Activated effector memory CD4-positive, alpha-beta T cell treated with Interleukin-2 at 50 U/mL for 16 hours (primary cell): ENCODE data around the gene PITPNM1.

ENCODE experiments used
- DNase-seq: peaks from one replicate; pipeline ENCODE4 v3.0.0-alpha.2; 2020

PITPNM1 gene

DNA sequence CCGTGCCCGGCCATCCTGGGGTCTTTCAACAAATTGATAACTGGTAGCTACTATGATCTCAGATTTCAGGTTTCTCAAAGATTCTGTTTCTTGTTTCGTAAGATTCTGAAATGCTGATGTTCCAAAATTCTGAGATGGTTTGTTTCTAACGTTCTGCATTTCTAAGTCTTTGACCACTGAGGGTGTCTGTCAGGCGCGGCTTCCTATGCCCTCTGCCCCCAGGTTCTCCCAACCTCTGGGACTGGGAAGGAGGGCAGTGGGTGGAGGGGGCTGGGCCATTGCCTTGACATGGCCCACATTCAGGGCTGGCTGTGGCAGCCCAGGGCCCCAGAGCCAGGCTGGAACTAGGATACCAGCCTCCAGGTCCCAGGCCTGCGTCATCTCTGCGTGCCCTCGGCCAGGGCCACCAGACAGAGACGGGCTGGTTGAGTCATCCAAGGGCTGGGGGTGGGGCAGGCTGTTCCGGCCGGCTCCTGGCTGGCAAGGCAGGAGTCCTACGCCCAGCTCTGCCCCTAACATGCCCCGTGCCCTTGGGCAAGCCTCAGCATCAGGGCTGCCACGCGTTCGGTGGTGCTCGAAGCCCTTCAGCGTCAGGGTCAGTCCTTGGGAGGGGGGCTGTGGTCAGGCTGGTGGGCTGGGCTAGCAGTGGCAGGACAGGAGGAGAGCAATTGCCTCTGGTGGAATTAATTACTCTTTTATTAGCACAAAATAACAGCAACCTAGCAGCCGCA, 41.3 kb downstream of the PITPNM1 start:
- no peak for DNase-seq

DNA sequence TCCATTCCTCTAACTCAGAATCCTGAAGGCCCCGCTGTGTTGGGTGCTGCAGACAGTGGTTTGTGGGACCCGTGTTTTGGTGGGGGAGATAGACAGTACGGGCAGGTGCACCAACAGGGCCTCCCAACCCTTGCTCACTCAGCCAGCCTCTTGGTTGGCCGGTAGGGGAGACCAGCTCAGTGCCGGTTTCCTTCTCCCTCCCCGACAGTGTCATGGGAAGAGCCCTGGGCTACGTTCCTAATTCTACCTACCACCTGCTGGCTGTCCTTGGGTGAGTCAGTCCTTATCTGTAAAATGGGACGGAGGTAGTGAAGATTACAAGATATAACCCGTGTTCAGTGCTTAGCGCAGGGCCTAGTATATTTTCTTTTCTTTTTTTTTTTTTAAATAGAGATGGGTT, 42.0 kb downstream of the PITPNM1 start:
- no peak for DNase-seq

DNA sequence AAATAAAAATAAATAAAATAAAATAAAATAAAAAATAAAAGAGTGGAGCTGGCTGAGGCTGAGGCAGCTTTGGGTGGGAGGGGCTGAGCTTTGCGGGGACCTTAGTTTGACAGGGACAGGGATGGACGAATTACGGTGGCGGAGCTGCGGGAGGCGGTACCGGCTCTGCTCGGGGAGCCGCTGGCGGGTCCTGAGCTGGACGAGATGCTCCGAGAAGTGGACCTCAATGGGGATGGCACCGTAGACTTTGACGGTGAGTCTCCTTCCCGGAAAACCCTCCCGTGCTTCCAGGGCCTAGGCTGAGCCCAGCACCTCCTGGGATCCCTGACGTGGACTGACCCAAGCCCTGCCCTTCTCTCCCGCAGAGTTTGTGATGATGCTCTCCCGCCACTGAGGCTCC, 46.9 kb downstream of the PITPNM1 start:
- DNase-seq = no peak

DNA sequence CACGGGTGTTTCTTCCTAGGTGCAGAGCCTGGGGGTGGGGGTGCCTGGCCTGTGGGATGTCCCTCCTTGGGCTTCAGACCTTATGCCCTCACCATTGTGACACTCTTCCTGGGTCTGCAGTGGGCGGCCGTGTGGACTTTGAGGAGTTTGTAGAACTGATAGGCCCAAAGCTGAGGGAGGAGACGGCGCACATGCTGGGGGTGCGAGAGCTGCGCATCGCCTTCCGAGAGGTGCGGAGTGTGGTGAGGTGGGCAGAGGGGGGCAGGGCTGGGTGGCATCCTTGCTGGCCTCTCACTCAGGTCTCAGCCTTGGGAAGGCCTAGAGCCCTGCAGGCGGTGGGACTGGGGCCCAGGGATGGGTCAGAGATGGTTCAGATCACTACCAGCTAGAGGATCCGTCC, 47.7 kb downstream of the PITPNM1 start:
- DNase-seq = no peak

DNA sequence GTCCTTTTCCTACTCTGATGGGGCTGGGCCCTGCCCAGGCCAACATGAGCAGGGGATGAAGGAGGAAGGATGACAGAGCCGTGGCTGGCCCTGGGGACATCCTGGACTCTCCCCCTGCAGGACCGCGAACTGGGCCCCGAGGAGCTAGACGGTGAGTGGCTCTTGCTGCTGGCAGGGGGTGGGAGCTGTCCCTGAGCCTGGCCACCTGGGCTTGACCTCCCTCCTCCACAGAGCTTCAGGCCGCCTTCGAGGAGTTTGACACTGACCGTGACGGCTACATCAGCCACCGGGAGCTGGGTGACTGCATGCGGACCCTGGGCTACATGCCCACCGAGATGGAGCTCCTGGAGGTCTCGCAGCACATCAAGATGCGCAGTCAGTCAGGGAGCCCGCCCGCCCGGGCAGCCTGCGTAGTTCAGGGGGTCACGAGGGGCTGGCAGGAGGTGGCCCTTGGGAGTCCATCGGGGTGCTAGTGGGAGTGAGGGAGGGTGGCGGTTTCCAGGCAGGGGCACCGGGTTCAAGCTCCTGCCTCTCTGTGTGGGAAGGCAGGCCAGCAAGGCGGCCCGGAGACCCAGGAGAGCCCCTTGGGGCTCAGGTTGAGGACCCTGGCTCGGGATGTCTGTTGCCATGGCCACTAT, 49.0 kb downstream of the PITPNM1 start:
- no peak for DNase-seq

DNA sequence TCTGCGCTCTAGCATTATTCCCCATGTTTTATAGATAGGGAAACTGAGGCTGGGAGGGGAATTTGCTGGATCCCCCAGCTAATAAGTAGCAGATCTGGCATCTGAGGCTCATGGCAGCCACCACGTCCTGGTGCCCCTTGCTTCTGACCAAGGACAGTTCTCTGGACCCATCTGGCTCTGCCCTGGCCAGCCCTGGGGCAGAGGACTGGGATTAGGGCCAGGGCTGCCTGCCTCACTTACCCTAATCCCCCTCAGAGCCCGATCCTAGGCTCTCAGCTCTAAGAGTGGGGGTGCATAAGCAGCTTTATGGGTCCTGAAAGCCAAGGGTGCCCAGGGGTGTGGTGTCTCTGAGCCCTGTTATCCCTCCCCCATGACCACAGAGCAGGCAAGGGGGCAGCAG, 50.1 kb downstream of the PITPNM1 start, which contains the start of gene CABP4:
TSS of gene CABP4 (plus strand) at position 301 of the 400 bp plus-strand sequence. CDS start at position 371, 70 bp downstream.
- DNase-seq = no peak

DNA sequence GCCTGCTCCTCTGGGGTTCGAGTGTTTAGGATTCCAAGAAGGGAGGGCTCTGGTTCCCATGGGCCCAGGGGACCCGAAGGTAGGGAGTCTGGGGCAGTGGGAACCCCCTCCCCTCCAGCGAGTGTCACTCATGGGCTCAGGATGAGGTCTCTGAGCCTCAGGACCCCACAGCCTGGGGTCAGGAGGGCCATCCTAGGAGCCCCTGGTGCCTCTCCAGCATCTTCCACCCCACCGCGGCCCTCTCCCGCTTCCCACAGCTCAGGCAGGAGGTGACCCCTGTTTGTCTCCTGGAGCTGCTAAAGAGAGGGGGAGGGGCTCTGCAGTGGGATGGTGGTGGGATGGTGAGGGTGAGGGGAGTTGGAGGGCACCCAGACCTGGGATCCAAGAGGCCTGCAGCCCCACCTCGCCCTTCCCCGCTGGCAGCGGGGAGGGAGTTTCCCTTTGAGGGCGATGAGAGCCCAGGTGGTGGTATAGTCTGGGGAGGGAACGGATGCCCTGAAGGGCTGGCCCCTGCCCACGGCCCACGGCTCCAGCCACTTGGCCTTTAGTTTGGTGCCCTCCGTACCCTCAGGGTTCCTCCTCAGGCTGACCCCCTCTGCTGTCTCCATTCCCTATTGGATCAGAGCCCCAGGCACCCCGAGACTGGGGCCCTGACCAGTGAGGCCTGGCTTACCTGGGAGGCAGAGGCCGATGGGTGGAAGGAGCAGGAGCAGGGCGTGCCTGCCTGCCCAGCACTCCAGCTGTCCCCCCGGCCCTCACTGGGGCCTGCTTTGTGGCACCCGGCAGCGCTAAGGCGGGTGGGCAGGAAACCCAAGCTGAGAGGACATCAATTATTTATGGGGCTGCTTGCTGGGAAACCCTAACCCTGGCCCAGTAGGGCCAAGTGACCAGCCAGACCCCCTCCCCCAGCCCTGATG, 51.1 kb downstream of the PITPNM1 start:
- no peak for DNase-seq

DNA sequence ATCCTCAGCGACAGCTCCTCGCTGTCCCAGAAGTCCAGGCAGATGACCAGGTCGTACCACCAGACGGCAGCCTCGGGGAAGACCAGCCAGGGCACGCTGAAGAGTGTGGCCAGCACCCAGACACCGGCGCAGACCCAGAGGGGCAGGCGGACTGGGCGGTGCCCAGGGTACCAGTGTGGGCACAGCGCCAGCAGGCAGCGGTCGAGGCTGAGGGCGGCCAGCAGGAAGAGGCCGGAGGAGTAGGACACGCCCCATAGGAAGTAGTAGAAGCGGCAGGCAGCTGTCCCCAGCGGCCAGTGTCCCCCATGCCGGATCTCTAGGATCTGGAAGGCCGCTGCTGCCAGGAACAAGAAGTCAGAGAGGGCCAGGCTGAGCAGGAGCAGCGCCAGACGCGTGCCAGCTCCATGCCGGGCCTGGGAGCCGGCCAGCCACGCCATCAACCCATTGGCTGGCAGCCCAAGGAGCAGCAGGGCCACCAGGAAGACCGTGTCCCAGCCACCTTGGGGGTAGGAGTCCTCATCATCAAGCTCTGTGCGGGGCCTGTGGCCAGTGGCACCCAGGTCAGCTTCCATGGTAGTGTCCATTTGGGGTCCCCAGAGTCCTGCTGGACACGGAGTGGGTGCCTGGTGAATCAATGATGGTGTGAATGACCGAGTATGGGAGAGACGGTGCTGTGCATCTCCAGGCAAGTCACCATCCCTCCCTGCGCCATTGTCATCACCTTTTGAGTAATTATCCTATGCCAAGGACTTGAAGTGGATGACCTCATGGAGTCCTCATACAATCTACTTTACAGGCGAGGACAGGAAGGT, 52.8 kb downstream of the PITPNM1 start, which contains the start of gene GPR152:
TSS of gene GPR152 (minus strand) at position 589 of the 812 bp plus-strand sequence. CDS start at position 584, 5 bp downstream.
- DNase-seq = no peak

DNA sequence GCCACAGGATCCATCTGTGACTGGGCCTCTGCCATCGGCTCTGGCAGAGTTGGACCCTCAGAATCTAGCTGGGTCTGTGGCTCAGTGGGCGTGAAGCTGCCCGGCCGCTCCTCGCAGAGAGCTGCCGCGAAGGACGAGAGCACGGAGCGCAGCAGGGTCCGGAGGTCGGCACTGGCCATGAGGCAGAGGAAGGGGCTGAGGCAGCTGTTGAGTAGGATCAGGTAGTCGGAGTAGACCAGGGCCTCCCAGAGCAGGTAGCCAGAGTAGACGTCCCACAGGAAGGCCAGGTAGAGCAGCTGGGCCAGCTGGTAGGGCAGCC, 53.5 kb downstream of the PITPNM1 start:
- no peak for DNase-seq

DNA sequence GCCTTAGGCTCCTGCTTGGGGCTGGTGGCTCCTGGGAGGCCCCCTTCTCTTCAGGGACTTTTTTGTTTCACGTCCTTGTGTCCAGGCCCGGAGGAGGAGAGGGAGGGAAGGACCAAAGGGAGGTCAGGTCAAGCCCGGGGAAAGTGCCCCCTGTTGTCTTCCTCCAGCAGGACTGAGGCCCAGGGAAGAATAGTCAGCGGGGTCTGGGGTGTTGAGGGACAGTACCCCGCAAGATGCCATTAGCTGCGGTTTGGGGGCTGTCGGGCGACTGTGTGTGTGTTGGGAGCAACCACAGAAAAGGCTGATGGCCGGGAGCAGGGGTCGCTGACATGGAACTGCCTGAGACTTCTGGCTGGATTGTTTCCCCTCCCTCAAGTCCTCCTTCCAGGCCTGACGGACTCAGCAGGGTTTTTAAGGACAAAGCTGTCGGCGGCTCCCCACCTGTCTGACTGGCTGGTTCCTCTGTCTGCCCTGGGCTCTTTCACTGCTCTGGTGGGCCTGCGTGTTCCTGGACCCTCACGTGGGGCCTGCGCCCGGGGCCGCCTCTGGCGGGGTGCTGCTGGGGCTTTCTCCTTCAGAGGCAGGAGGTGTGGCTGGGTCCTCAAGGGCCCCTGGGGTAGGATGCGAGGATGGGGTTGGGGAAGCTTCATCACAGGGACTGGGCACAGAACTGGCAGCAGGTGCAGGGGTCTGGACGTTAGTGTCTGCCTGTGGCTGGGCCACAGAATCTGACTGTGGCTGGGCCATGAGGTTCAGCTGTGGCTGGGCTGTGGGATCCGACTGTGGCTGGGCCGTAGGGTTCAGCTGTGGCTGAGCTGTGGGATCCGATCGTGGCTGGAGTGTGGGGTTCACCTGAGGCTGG, 54.1 kb downstream of the PITPNM1 start:
- DNase-seq = no peak

DNA sequence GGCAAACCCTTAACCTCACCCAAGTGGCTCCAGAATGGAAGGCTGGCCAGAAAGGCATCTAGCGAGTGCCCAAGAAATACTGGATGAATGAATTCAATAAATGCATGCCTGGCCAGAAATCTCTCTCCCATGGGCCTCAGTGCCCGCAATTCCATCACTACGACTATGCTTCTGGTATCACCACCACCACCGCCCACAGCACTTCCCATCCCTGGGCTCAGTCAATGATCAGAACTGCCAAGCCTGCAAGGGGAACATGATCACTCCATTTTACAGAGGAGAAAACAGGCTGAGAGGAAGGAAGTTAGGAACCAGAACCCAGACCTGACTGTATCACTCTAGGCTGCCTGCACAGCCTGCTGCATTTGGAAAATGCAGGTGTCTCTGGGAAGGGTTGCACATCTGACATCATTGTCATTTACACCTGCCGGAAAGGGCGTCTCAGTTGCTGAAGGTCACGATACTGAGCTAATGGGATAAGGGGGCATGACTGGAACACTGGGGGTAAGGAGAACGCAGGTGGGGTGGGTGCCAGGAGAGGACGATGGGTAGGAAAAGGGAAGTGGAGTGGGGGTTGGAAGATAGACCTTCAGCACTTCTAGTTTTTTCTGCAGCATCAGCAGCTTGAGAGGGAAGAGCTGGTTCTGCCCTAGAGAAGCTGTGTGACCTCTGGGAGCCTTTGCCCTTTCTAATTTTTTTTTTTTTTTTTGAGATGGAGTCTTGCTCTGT, 55.9 kb downstream of the PITPNM1 start:
- no peak for DNase-seq

DNA sequence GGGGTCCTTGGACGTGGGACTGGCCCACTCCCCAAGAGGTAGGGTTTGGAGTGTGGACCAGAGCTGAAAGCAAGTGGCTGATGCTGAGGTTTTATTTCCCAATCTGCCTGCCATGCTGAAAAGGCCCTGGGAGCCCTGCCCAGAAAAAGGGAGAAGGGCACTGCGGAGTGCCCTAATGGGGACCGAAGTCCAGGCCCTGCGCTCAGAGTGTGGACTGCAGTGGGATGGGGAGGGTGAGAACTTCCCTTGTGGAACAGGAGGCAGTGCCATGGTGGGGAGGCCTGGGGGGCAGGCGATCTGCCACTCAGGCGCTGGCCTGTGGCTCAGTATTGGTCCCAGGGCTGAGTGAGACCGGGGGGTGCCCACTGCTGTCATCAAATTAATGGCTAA, 56.9 kb downstream of the PITPNM1 start:
- DNase-seq = no peak

DNA sequence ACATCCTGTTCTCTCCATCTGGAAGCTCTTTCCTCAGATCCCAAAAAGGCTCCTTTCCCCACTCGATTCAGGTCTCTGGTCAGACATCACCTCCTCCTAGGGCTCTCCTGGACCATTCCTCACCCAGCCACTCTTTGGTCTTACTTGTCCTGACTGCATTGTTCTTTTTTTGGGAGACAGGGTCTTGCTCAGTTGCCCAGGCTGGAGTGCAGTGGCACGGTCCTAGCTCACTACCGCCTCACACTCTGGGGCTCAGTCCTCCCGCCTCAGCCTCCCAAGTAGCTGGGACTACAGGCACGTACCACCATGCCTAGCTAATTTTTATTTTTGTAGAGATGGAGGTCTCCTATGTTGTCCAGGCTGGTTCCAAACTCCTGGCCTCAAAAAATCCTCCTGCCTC, 59.6 kb downstream of the PITPNM1 start:
- no peak for DNase-seq

DNA sequence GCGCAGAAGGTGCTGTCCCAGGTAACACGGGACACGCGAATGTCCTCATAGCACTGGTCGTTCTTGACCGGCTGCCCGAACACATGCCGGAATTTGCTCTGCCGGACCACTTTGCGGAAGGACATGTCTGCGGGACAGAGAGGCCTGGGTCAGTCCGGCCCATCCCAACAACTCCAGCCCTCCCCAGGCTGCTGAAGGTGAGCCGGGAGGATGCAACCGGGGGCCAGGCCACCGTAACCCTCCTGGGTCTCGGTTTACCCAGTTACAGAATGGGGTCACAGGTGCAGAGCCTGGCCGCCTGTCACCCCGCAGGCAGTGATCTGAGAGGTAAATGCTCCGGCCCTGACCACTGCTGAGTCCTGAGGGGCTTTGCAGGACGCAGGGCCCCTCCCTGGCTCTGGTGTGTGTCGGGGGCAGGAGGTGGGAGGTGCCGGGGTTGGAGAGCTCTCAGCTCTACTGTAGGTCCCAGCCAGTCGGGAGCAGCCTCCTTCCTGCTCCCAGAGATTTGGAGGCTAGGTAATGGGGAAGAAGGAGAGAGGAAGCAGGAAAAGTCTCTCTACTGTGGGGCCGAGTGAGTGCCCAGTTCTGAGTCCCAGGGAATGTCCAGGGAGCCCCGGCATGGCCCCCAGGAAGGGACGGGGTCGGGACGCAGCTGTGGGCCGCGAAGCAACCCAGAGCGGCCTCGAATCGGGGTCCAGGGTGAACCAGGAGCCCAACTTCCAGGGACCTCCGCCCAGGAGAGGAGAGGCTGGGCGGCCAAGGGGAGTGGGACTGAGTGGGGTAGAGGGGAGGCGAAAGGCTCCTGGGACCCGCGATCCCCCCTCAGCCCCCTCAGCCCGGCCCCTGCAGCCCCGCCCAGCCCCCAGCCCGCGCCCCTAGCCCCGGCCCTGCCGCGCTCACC, 62.4 kb downstream of the PITPNM1 start:
- no peak for DNase-seq
